ENCODE data around the gene METTL27. TPM values are rescaled to one million over a fixed set of nuclear protein-coding genes. Genes with fewer than 3 reads are reported as not detected.
"Not testable (repeated sequence)": the region's sequence is repeated elsewhere in the genome, so short reads cannot be mapped to it uniquely, and the experiment has no call there.

The METTL27 gene
- 10 to 100 TPM in 1 of 4 donors, 1 to 10 TPM in 3; 1.8 to 19.0 (median 6.2) TPM for polyA plus RNA-seq (ENCODE audit: insufficient read length in 4 of 4)

- peak in 3 of 4 donors; percentile 78 to 91 (median 83) for DNase-seq (ENCODE audit: low read depth in 4 of 4, low spot score in 3 of 4)
Measured at GRCh38 chr7:73842067-73842976, at the start of gene METTL27. METTL27 (minus strand) TSS chr7:73842516; CDS start chr7:73842140, 376 bp downstream.

GRCh38 chr7:73891178-73891885 is 49.0 kb upstream of the METTL27 start:
- no peak for DNase-seq (ENCODE audit: low read depth in 4 of 4, low spot score in 3 of 4)

- no peak for DNase-seq (ENCODE audit: low read depth in 4 of 4, low spot score in 3 of 4)
Measured at GRCh38 chr7:73890555-73891147, 48.3 kb upstream of the METTL27 start.

- no peak for DNase-seq (ENCODE audit: low read depth in 4 of 4, low spot score in 3 of 4)
Measured at GRCh38 chr7:73888959-73889358, 46.6 kb upstream of the METTL27 start.

GRCh38 chr7:73887762-73888161 is 45.4 kb upstream of the METTL27 start:
- DNase-seq (ENCODE audit: low read depth in 4 of 4, low spot score in 3 of 4): no peak

GRCh38 chr7:73885975-73886798 is 43.9 kb upstream of the METTL27 start:
- no peak for DNase-seq (ENCODE audit: low read depth in 4 of 4, low spot score in 3 of 4)

GRCh38 chr7:73885433-73885974 is 43.2 kb upstream of the METTL27 start:
- DNase-seq (ENCODE audit: low read depth in 4 of 4, low spot score in 3 of 4): no peak

- DNase-seq (ENCODE audit: low read depth in 4 of 4, low spot score in 3 of 4): not testable (repeated sequence)
Measured at GRCh38 chr7:73884867-73885422, 42.6 kb upstream of the METTL27 start.

- no peak for DNase-seq (ENCODE audit: low read depth in 4 of 4, low spot score in 3 of 4)
Measured at GRCh38 chr7:73882047-73882402, 39.7 kb upstream of the METTL27 start.

- DNase-seq (ENCODE audit: low read depth in 4 of 4, low spot score in 3 of 4): no peak
Measured at GRCh38 chr7:73881352-73882046, 39.2 kb upstream of the METTL27 start.

- DNase-seq (ENCODE audit: low read depth in 4 of 4, low spot score in 3 of 4): no peak
Measured at GRCh38 chr7:73880755-73881328, 38.5 kb upstream of the METTL27 start.

- DNase-seq (ENCODE audit: low read depth in 4 of 4, low spot score in 3 of 4): no peak
Measured at GRCh38 chr7:73879977-73880681, 37.8 kb upstream of the METTL27 start.

- DNase-seq (ENCODE audit: low read depth in 4 of 4, low spot score in 3 of 4): no peak
Measured at GRCh38 chr7:73876973-73877372, 34.7 kb upstream of the METTL27 start.

GRCh38 chr7:73876361-73876760 is 34.0 kb upstream of the METTL27 start:
- DNase-seq (ENCODE audit: low read depth in 4 of 4, low spot score in 3 of 4): no peak

GRCh38 chr7:73872056-73872908 is 30.0 kb upstream of the METTL27 start:
- DNase-seq (ENCODE audit: low read depth in 4 of 4, low spot score in 3 of 4): no peak

- DNase-seq (ENCODE audit: low read depth in 4 of 4, low spot score in 3 of 4): no peak
Measured at GRCh38 chr7:73871163-73872011, 29.1 kb upstream of the METTL27 start.
